Middle frontal gyrus (tissue), 1 donor: ENCODE measurements around the gene LMBRD2.
"Not testable (repeated sequence)": the region's sequence is repeated elsewhere in the genome, so short reads cannot be mapped to it uniquely, and the experiment has no call there.

Source experiments
- DNase-seq: peaks from one replicate; pipeline ENCODE4 v3.0.0-alpha.2; 2015; ENCODE audit warnings: low spot score; ENCODE audit errors: extremely low spot score

LMBRD2 gene

GRCh38 chr5:36161361-36161760, 9.7 kb upstream of the LMBRD2 start:
- DNase-seq, result no peak

GRCh38 chr5:36160617-36161016, 8.9 kb upstream of the LMBRD2 start:
- no peak for DNase-seq

- DNase-seq, result no peak
Observed at GRCh38 chr5:36158144-36158543, 6.5 kb upstream of the LMBRD2 start.

- no peak for DNase-seq
Observed at GRCh38 chr5:36156619-36157018, 4.9 kb upstream of the LMBRD2 start.

DNA sequence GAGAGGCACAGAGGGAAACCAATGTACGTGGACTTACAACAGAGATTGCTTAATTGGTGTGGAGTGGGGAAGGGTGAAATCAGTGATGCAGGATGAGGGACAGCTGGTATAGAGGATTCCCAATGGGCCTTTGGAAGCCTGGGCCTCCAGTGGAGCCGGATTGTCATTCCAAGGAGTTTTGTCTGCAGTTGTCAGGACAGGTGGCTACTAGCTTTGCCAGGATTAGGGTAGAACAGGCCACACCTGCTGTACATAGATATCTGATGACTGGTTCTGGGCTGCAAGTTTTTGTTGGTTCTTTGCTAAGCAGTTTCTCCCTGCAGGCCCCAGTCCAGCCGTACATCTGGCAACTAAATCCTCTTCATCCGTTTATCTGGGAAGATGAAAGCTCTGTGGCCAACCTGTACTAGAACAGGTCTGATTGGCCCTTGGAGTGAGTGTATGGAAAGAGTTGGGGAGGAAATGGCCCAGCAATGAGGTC, 4.5 kb upstream of the LMBRD2 start:
- DNase-seq, result no peak

DNA sequence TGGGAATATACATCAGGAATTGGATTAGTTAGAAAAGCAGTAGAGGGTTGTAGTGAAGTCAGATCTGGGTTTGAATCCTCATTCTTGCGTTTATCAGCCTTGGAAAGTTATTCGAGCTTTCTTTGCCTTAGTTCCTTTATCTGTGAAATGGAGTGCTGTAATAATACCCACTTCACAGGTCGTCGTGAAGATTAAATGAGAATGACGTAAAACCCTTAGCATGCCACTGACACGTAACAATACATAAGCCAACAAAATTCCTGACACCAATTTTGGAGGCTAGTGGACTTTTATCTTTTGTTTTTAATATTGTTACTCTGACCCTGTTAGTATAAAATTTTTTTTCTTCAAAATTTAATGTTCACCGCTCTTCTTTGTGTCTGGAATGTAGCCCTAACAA, 3.6 kb upstream of the LMBRD2 start:
- no peak for DNase-seq

GRCh38 chr5:36153726-36154125, 2.0 kb upstream of the LMBRD2 start:
- no peak for DNase-seq

- no peak for DNase-seq
Observed at GRCh38 chr5:36153298-36153677, 1.6 kb upstream of the LMBRD2 start.

- DNase-seq, result no peak
Observed at GRCh38 chr5:36152324-36153297, 924 bp upstream of the LMBRD2 start.

DNA sequence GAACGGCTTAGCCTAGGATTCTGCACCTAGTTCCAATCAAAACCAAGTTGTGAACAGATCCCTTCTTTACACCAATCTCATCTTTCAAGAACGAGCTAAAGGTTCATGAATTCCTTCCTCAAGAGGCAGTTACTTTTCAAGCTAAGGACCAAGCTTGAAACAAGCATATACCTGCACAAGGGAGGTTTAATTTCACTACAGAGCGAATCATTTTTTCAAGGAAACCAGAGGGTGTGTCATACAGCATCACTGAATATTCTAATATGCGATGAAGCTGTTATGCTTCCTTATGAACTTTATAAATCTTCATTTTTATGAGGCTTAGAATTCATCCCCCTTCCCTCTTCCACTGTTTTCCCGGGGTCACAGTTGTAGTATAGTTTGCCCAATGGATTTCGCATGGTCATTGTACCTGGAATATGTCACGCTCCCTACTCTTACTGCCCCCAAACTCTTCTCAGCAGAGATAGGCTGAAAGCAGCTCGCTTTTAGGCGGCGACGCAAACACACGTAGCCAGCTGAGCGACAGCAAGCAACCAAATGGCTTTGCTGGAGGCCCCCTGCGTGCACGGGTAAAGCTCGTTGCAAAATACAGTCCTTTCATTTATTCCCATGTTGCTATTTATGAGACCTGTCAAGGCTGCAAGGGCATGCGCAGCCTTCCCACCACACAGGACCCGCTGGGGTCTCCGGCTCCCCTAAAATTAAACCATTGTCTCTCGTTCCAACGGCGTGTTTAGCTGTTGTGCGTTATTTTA, 832 bp downstream of the LMBRD2 start:
- no peak for DNase-seq

GRCh38 chr5:36147681-36148080, 4.0 kb downstream of the LMBRD2 start:
- DNase-seq, result no peak

- no peak for DNase-seq
Observed at GRCh38 chr5:36146390-36146789, 5.3 kb downstream of the LMBRD2 start.

GRCh38 chr5:36145311-36145710, 6.4 kb downstream of the LMBRD2 start:
- DNase-seq, result no peak

DNA sequence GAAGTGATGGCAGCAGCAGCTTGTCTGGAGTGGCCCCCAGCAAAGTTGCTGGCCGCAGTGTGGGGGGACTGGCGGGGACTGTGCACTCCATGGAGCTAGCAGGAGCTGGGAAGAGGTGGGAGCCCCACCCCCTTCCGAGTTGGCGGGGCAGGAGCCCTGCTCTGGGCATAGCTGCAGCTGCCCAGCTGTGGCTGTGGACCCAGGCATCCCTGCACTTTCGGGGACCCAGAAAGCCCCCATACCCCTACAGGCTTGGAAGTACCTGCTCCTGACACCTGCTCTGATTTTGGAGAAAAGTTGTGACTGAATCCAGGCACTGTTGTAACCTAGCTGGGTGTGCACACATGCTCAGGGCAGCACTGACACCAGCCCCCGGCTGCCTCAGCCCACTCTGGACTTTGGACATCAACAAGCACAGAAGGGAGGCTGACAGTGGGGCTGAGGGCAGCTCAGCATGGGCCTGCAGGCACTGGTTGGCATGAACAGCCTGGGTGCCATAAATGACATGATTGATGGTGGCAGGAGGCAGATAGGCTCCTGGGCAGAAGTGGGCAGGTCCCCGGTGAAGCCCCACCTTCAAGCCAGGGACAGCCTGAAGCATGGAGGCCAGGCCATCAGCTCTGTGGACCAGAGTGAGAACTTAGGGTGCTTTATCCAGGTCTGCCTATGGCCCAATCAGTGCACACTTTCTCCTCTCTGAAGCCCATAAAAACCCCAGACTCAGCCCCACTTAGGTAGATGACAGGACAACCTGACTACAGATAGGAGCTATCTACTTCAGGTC, 12.6 kb downstream of the LMBRD2 start:
- DNase-seq, result no peak

GRCh38 chr5:36136581-36136980, 15.1 kb downstream of the LMBRD2 start:
- no peak for DNase-seq

- DNase-seq, result no peak
Observed at GRCh38 chr5:36135988-36136387, 15.7 kb downstream of the LMBRD2 start.

DNA sequence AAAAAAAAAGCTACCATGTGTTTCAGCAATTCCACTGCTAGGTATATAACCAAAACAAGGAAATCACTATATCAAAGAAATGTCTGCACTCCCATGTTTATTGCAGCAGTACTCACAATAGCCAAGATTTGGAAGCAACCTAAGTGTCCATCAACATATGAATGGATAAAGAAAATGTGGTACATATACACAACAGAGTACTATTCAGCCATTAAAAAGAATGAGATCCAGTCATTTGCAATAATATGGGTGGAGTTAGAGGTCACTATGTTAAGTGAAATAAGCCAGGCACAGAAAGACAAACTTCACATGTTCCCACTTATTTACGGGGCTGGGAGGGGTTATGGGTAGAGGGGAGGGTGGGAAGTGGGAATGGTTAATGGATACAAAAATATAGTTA, 18.7 kb downstream of the LMBRD2 start:
- not testable (repeated sequence) for DNase-seq

DNA sequence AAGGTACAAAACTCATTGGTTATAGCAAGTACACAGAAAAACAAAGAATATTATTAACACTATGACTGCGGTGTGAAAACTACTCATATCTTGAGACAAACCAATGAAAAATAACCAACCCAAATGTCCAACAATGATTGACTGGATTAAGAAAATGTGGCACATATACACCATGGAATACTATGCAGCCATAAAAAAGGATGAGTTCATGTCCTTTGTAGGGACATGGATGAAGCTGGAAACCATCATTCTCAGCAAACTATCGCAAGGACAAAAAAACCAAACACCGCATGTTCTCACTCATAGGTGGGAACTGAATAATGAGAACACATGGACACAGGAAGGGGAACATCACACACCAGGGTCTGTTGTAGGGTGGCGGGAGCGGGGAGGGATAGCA, 22.0 kb downstream of the LMBRD2 start:
- not testable (repeated sequence) for DNase-seq

- no peak for DNase-seq
Observed at GRCh38 chr5:36128795-36129194, 22.9 kb downstream of the LMBRD2 start.

DNA sequence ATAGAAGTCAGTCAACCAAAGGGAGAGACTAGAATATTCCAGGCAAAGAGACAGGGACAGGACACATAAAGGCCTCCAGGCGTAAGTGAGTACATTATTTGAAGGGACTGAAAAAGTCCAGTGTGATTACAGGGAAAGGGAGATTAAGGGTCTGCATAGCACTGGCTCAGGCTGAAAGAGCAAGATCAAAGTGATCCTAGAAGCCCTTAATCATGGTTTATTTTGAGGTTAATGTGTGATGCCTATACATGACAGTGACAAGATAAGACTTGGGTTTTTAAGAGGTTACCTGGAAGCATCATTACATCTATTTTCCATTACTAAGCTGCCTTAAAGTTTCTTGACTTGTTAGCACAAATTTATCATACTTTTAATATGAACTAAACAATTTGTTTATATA, 25.8 kb downstream of the LMBRD2 start:
- no peak for DNase-seq

- no peak for DNase-seq
Observed at GRCh38 chr5:36111238-36111637, 40.4 kb downstream of the LMBRD2 start.
